WERI-Rb-1 (cell line): ENCODE data around the gene AGPAT3.

ENCODE experiments used
- DNase-seq: peaks from one replicate; pipeline ENCODE4 v3.0.0-alpha.2; 2020
- H3K27ac ChIP-seq: fragments of 250-450 bp; sonication (Bioruptor Pico); 2 replicates; pipeline ENCODE4 v1.5.1; 2020; ENCODE audit warnings: mild to moderate bottlenecking, moderate library complexity
- H3K27me3 ChIP-seq: fragments of 250-450 bp; sonication (Bioruptor Pico); 2 replicates; pipeline ENCODE4 v1.5.1; 2021; ENCODE audit warnings: mild to moderate bottlenecking, low read depth, moderate library complexity; ENCODE audit not compliant: insufficient read depth, severe bottlenecking
- H3K36me3 ChIP-seq: fragments of 250-450 bp; sonication (Bioruptor Pico); 2 replicates; pipeline ENCODE4 v1.5.1; 2020; ENCODE audit warnings: mild to moderate bottlenecking, moderate library complexity
- H3K4me3 ChIP-seq: 2 replicates; pipeline ENCODE4 v1.5.1; 2011; ENCODE audit warnings: low read depth, mild to moderate bottlenecking, control low read depth, low read length
- H3K9me3 ChIP-seq: fragments of 250-450 bp; sonication (Bioruptor Pico); 2 replicates; pipeline ENCODE4 v1.5.1; 2021; ENCODE audit warnings: mild to moderate bottlenecking, moderate library complexity; ENCODE audit not compliant: severe bottlenecking
- TF ChIP-seq, protein P1 (sequence below): IDR thresholded peaks from 2 replicates; pipeline ENCODE4 v1.5.1; 2011; ENCODE audit warnings: low read depth, mild to moderate bottlenecking, control low read depth, inconsistent platforms, low read length

Gene AGPAT3

DNA sequence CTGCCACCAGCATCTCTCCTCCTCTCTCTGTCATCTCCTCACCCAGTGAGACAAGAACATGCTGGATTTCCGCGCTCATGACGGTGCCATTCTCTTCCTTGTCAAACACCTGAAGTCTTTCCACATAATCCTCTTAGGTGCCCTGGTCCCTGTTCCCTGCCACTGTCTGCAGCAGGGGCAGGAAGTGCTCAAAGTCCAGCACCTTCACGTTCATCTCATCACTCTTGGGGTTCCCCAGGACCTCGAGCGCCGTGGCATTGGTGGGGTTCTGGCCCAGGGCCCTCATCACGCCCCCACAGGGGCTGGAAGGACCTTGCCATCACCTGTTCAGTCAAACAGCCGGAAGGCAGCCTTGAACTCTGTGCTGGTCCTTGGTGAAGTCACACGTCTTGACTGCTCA is 9.1 kb upstream of the AGPAT3 start:
- TF ChIP-seq, protein P1, sequence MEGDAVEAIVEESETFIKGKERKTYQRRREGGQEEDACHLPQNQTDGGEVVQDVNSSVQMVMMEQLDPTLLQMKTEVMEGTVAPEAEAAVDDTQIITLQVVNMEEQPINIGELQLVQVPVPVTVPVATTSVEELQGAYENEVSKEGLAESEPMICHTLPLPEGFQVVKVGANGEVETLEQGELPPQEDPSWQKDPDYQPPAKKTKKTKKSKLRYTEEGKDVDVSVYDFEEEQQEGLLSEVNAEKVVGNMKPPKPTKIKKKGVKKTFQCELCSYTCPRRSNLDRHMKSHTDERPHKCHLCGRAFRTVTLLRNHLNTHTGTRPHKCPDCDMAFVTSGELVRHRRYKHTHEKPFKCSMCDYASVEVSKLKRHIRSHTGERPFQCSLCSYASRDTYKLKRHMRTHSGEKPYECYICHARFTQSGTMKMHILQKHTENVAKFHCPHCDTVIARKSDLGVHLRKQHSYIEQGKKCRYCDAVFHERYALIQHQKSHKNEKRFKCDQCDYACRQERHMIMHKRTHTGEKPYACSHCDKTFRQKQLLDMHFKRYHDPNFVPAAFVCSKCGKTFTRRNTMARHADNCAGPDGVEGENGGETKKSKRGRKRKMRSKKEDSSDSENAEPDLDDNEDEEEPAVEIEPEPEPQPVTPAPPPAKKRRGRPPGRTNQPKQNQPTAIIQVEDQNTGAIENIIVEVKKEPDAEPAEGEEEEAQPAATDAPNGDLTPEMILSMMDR = no peak
- Histone ChIP-seq H3K27me3 (no peaks in the 10 kb centered on the region), H3K4me3 (no peak overlapping the region), H3K9me3 (peaks cover 4% of the 10 kb centered on the region), H3K27ac (no peak overlapping the region; the same call in 1 of the 2 replicates), H3K36me3 (no peaks in the 10 kb centered on the region)
- DNase-seq = no peak

DNA sequence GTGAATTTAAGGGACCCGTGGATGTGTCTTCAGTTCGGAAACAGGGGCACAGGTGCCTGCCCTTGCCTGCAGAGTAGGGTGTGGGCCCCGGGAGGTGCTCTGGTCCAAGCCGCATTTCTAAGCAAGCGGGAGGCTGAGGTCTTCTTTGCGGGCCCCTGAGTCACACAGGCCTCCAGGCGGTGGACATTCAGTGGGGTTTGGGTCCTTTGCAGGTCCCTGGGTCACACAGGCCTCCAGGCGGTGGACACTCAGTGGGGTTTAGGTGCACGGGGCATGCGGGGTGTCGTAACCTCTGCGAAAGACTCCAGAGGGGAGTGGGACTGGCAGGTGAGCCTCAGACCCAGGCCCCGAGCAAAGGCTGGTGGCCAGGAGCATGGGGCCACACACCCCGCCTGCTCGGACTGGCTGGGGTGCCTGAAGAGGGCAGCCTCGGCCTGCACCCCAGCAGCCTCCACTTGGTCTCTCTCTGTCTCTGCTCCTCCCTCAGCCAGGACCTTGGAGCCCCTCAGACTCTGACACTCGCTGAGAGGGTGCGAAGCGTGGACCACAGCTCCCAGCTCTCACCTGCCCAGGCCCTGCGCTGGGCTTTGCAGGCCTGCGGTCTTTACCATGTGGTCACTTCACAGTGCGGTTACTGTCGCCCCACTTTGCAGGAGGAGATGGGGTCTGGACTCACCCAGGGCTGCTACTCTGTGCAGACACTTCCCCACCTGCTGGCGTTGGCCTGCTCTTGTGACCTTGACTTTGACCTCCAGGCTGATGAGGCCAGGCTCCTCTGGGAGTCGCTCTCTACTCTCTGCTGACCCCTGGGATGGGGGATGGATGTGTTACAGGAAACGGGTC is 6.0 kb upstream of the AGPAT3 start:
- Histone ChIP-seq H3K4me3 (no peak overlapping the region), H3K27me3 (no peaks in the 10 kb centered on the region), H3K9me3 (peaks cover 2% of the 10 kb centered on the region), H3K27ac (peak overlapping the region; percentile 61), H3K36me3 (no peaks in the 10 kb centered on the region)
- TF ChIP-seq, protein P1 = peak; percentile 29; the same call in 1 of the 2 replicates
- no peak for DNase-seq

DNA sequence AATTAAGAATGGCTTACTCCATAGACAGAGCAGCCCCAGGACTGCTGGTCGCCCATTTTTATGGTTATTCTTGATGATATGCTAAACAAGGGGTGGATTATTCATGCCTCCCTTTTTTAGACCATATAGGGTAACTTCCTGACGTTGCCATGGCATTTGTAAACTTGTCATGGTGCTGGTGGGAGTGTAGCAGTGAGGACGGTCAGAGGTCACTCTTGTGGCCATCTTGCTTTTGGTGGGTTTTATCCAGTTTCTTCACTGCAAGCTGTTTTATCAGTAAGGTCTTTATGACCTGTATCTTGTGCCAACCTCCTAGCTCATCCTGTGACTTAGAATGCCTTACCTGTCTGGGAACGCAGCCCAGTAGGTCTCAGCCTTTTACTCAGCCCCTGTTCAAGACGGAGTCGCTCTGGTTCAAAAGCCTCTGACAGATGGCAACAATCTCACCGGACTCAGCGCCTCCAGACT is 5.2 kb upstream of the AGPAT3 start:
- Histone ChIP-seq H3K27ac (peak overlapping the region; percentile 61), H3K4me3 (no peak overlapping the region), H3K36me3 (no peaks in the 10 kb centered on the region), H3K9me3 (no peaks in the 10 kb centered on the region), H3K27me3 (no peaks in the 10 kb centered on the region)
- DNase-seq = no peak
- TF ChIP-seq, protein P1 = no peak

DNA sequence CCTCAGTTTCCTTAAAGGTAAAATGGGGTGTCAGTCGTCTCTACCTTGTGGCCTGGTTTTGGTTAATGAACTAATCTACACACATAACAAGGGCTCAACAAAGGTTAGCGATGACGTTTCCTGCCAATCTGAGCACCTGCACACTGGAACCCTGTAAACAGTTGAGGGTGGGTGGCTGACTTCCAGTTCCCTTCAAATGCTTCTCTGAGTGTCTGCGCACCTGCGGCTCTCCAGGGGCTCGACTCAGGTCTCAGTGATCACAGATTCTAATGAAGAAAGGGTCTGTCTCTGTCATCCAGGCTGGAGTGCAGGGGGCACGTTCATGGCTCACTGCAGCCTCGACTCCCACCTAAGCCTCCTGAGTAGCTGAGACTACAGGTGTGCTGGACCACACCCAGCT is 3.3 kb upstream of the AGPAT3 start:
- no peaks in the 10 kb centered on the region for H3K27me3 ChIP-seq
- TF ChIP-seq, protein P1 = no peak
- H3K36me3 ChIP-seq = peaks cover 3% of the 10 kb centered on the region
- no peak overlapping the region for H3K27ac ChIP-seq
- no peak for DNase-seq
- H3K9me3 ChIP-seq = no peaks in the 10 kb centered on the region
- H3K4me3 ChIP-seq = no peak overlapping the region

DNA sequence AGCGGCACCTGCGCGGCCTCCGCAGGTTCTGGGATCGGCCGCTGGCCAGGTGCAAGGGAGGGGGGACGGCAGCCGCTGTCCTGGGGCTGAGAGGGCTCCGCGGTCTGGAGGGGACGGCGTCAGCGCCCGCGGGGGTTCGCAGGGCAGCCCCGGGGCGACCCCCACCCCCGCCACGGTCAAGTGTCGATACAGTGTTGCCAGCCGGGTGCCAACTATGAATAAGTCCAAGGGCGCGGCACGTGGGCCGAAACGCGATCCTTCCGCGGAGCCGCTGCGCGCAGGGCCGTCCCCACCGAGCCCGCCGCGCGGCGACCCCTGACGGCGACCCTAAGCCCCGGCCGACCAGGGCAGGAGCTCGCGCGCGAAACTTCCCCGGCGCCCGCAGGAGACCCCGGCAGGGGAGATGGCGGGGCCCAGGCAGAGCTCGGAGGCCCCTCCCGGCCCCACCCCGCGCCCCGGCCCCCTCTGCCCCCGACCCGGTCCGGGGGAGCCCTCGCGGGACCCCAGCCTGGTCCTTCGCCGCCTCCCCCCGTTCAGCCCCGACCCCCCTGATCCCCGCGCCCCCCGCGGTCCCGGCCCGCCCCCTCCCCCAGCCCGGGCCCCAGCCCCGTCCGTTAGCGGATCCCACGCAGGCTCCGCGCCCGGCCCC is 586 bp upstream of the AGPAT3 start:
- no peaks in the 10 kb centered on the region for H3K27me3 ChIP-seq
- H3K4me3 ChIP-seq = peak overlapping the region; percentile 68
- DNase-seq = peak; percentile 62
- no peaks in the 10 kb centered on the region for H3K9me3 ChIP-seq
- TF ChIP-seq, protein P1 = 0 out of 2 replicates have a peak, but pooled peaks have one; percentile 7
- H3K36me3 ChIP-seq = peaks cover 24% of the 10 kb centered on the region
- H3K27ac ChIP-seq = peak overlapping the region; percentile 79
